Type B pancreatic cell (in vitro differentiated cells): Measurements from ENCODE around the gene UBE2Q1. TPM values are rescaled to one million over a fixed set of nuclear protein-coding genes. Genes with fewer than 3 reads are reported as not detected.
A peak's percentile ranks its signal among the peaks of the same experiment; 100 is the strongest.

Experiments
- DNase-seq: peaks from one replicate; pipeline ENCODE4 v3.0.0; 2021; ENCODE audit warnings: mixed read lengths; ENCODE audit not compliant: unreplicated experiment; ENCODE audit errors: extremely low spot score
- H3K27ac Mint-ChIP-seq: 2 replicates; pipeline ENCODE4 v1.8.0; 2021; ENCODE audit warnings: mild to moderate bottlenecking, mixed read lengths
- H3K27me3 Mint-ChIP-seq: 2 replicates; pipeline ENCODE4 v1.8.0; 2021; ENCODE audit warnings: mixed read lengths
- H3K36me3 Mint-ChIP-seq: 2 replicates; pipeline ENCODE4 v1.8.0; 2021; ENCODE audit warnings: mixed read lengths
- H3K4me1 Mint-ChIP-seq: one replicate; pipeline ENCODE4 v1.8.0; 2021; ENCODE audit warnings: mixed read lengths; ENCODE audit not compliant: unreplicated experiment
- H3K4me3 Mint-ChIP-seq: 2 replicates; pipeline ENCODE4 v1.8.0; 2021; ENCODE audit warnings: mild to moderate bottlenecking, mixed read lengths
- H3K9me3 Mint-ChIP-seq: 2 replicates; pipeline ENCODE4 v1.8.0; 2021; ENCODE audit warnings: mixed read lengths
- CTCF ChIP-seq: fragments of 200-600 bp; sonication (generic); conservative IDR thresholded peaks from 2 replicates; pipeline ENCODE4 v1.5.0; 2021; ENCODE audit warnings: antibody characterized with exemption, mild to moderate bottlenecking
- total RNA-seq: library from RNA; stranded (reverse); gene quantifications from 2 replicates; pipeline ENCODE4 v1.2.1, GENCODE V29; 2021; ENCODE audit warnings: low replicate concordance

Gene UBE2Q1
- total RNA-seq, 1 donor from 2014 or later, result 73.9 TPM

GRCh38 chr1:154519591-154519991 is 38.9 kb downstream of the UBE2Q1 start:
- H3K36me3 Mint-ChIP-seq, result no peaks in the 10 kb centered on the region

GRCh38 chr1:154517661-154518060 is 40.8 kb downstream of the UBE2Q1 start:
- Mint-ChIP-seq H3K4me1 (peaks cover 6% of the 10 kb centered on the region), H3K4me3 (no peak overlapping the region), H3K27ac (no peak overlapping the region), H3K9me3 (no peaks in the 10 kb centered on the region), H3K27me3 (peaks cover 51% of the 10 kb centered on the region), H3K36me3 (no peaks in the 10 kb centered on the region)
- TF ChIP-seq CTCF, result no peak
- no peak for DNase-seq

More at GRCh38 chr1:154519591-154519991, 38.9 kb downstream of the UBE2Q1 start:
- Mint-ChIP-seq H3K27ac (no peak overlapping the region), H3K27me3 (peaks cover 44% of the 10 kb centered on the region), H3K9me3 (no peaks in the 10 kb centered on the region), H3K4me3 (no peak overlapping the region), H3K4me1 (peaks cover 6% of the 10 kb centered on the region)
- no peak for DNase-seq
- no peak for TF ChIP-seq CTCF

- Mint-ChIP-seq H3K36me3 (no peaks in the 10 kb centered on the region), H3K27me3 (peaks cover 46% of the 10 kb centered on the region), H3K9me3 (no peaks in the 10 kb centered on the region), H3K4me3 (no peak overlapping the region), H3K27ac (no peak overlapping the region), H3K4me1 (no peaks in the 10 kb centered on the region)
- DNase-seq, result no peak
- TF ChIP-seq CTCF, result no peak
Observed at GRCh38 chr1:154514066-154514553, 44.4 kb downstream of the UBE2Q1 start.

DNA sequence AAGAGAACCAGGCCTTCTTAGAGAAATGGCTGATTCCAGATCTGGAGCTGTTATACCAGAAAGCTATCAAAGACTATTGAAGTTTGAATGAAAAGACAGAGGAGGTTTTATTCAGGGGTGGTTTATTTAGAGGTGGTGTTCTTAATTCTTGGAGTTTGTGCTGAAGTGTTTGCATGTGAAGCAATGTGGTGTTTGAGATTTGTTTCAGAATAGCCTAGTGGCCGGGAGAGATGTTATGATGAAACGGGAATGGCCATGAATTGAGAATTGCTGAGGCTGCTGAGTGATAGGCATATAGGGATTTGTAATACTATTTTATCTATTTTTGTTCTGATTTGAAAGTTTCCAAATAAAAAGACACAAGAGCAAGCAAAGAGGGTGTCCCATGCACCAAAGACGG is 45.7 kb downstream of the UBE2Q1 start:
- Mint-ChIP-seq H3K27ac (no peak overlapping the region), H3K4me1 (no peaks in the 10 kb centered on the region), H3K4me3 (no peak overlapping the region), H3K36me3 (no peaks in the 10 kb centered on the region), H3K27me3 (peaks cover 54% of the 10 kb centered on the region), H3K9me3 (no peaks in the 10 kb centered on the region)
- DNase-seq, result no peak
- TF ChIP-seq CTCF, result no peak

- TF ChIP-seq CTCF, result no peak
- no peaks in the 10 kb centered on the region for H3K36me3 Mint-ChIP-seq
- H3K9me3 Mint-ChIP-seq, result no peaks in the 10 kb centered on the region
- no peaks in the 10 kb centered on the region for H3K4me1 Mint-ChIP-seq
- no peak overlapping the region for H3K27ac Mint-ChIP-seq
- H3K4me3 Mint-ChIP-seq, result peak overlapping the region; percentile 59
- DNase-seq, result no peak
- H3K27me3 Mint-ChIP-seq, result peaks cover 86% of the 10 kb centered on the region
Observed at GRCh38 chr1:154503898-154504297, 54.6 kb downstream of the UBE2Q1 start.

- Mint-ChIP-seq H3K4me1 (no peaks in the 10 kb centered on the region), H3K36me3 (no peaks in the 10 kb centered on the region), H3K27ac (no peak overlapping the region), H3K9me3 (no peaks in the 10 kb centered on the region), H3K4me3 (peak overlapping the region; percentile 59), H3K27me3 (peaks cover 82% of the 10 kb centered on the region)
- TF ChIP-seq CTCF, result no peak
- no peak for DNase-seq
Observed at GRCh38 chr1:154502744-154503115, 55.7 kb downstream of the UBE2Q1 start.
